Stimulated activated memory B cell treated with anti-CD40 and anti-IgM and Interleukin-4, amounts not matched to agents 10 μg/mL and 1 μg/mL and 100 μg/mL, for 72 hours (primary cell): ENCODE results near the gene ACTG2.
"Not testable (repeated sequence)": the region's sequence is repeated elsewhere in the genome, so short reads cannot be mapped to it uniquely, and the experiment has no call there.

Experiments used
- ATAC-seq: fragments of 150-1000 bp; cut with Tn5 transposase; 2 replicates; pipeline ENCODE4 v1.10.0; 2021
- H3K27ac Mint-ChIP-seq: one replicate; pipeline ENCODE4 v1.8.0; 2022; ENCODE audit warnings: mild to moderate bottlenecking, mixed read lengths
- H3K27me3 Mint-ChIP-seq: one replicate; pipeline ENCODE4 v1.8.0; 2022; ENCODE audit warnings: mixed read lengths
- H3K36me3 Mint-ChIP-seq: one replicate; pipeline ENCODE4 v1.8.0; 2022; ENCODE audit warnings: mixed read lengths
- H3K4me1 Mint-ChIP-seq: one replicate; pipeline ENCODE4 v1.8.0; 2022; ENCODE audit warnings: mixed read lengths
- H3K4me3 Mint-ChIP-seq: one replicate; pipeline ENCODE4 v1.8.0; 2022; ENCODE audit warnings: mild to moderate bottlenecking, moderate library complexity, mixed read lengths
- H3K9me3 Mint-ChIP-seq: one replicate; pipeline ENCODE4 v1.8.0; 2022; ENCODE audit warnings: mixed read lengths

ACTG2 gene

DNA sequence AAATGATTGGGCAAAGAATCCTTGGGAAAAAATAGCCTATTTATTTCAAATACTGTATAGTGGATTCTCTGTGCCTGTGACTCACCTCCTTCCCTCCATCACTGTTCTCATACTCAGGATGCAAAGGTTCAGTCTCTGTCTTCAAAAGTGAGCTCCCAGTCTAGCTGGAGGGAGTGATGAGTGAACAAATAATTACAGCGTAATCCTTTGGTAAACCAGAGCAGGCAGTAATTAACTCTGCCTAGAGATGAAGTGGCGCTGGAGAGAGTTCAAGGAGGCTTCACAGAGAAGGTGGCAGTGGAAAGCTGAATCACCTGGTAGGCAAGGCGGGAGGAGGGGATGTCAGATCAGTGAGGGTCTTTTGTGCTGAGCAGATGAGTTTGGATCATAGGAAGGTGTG lies 40.4 kb downstream of the ACTG2 start:
- peaks cover 68% of the 10 kb centered on the region for H3K4me1 Mint-ChIP-seq
- ATAC-seq, result no peak
- H3K9me3 Mint-ChIP-seq, result no peaks in the 10 kb centered on the region
- peaks cover 69% of the 10 kb centered on the region for H3K36me3 Mint-ChIP-seq
- H3K27ac Mint-ChIP-seq, result no peak overlapping the region
- H3K4me3 Mint-ChIP-seq, result no peak overlapping the region
- no peaks in the 10 kb centered on the region for H3K27me3 Mint-ChIP-seq

DNA sequence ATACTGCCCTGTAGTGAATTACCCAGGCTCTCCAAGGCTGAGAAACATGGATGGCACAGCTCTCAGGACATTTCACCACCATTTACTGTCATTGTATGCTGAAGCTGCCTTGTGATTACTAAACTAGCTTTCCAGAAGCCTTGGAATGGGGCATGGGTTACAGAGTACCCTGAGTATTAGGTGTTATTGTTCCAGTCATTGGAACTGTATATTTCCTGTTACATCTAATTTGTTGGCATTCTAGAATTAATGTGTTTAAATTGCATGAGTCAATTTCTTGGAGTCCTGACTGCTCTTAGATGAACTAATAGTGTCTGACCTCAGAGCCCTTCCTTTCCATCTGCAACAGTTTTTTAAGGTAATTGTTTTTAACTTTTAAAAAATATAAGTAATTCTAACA lies 42.8 kb downstream of the ACTG2 start:
- H3K36me3 Mint-ChIP-seq, result peaks cover 60% of the 10 kb centered on the region
- H3K4me3 Mint-ChIP-seq, result no peak overlapping the region
- peak overlapping the region; percentile 65 for H3K27ac Mint-ChIP-seq
- peaks cover 55% of the 10 kb centered on the region for H3K4me1 Mint-ChIP-seq
- no peak for ATAC-seq
- H3K9me3 Mint-ChIP-seq, result no peaks in the 10 kb centered on the region
- no peaks in the 10 kb centered on the region for H3K27me3 Mint-ChIP-seq

- ATAC-seq, result no peak
- Mint-ChIP-seq H3K36me3 (peaks cover 51% of the 10 kb centered on the region), H3K4me3 (no peak overlapping the region), H3K9me3 (no peaks in the 10 kb centered on the region), H3K27ac (no peak overlapping the region), H3K4me1 (peaks cover 46% of the 10 kb centered on the region), H3K27me3 (no peaks in the 10 kb centered on the region)
These were observed 44.5 kb downstream of the ACTG2 start for GRCh38 chr2:73937103-73937885.

DNA sequence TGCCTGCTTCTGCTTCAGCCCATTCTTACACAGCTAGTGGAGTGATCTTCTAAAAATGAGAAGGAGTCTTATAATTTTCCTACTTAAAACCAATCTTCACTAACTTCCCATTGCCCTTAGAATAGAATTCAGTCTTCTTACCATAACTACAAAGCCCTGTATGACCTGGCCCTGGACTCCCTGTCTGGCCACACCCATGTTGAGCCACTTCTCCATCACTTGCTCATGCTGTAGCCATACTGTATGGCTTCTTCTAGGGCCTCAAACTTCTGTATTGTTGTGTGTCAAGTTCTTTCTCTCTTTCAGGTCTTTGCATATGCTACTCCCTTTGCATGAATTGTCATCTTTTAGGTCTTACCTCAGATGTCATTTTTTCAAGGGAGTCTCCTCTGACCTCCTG lies 45.1 kb downstream of the ACTG2 start:
- no peak for ATAC-seq
- Mint-ChIP-seq H3K4me1 (peaks cover 48% of the 10 kb centered on the region), H3K9me3 (no peaks in the 10 kb centered on the region)

GRCh38 chr2:73938718-73939352 lies 46.0 kb downstream of the ACTG2 start:
- no peak overlapping the region for H3K27ac Mint-ChIP-seq
- H3K4me1 Mint-ChIP-seq, result peaks cover 47% of the 10 kb centered on the region
- peaks cover 42% of the 10 kb centered on the region for H3K36me3 Mint-ChIP-seq

More for the DNA sequence above, 45.1 kb downstream of the ACTG2 start:
- Mint-ChIP-seq H3K36me3 (peaks cover 50% of the 10 kb centered on the region), H3K27ac (no peak overlapping the region), H3K4me3 (no peak overlapping the region), H3K27me3 (no peaks in the 10 kb centered on the region)

DNA sequence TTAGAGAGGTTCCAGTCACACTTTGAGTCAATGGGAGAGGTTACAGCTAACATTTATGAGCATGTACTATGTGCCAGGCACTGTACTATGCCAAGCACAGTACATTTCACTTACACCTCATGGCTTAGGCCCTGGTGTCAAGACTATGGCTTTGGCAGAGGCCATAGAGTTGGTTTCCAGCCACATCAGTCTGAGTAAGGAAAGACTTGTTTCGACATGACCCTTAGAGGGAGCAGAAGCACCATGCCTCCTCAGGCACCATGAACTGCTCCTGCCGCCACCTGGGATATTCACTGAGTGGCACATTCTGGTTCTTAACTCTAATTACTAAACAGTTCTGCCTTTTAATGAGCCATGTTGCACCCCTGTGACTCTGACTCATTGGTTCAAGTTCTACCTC lies 46.6 kb downstream of the ACTG2 start:
- no peak for ATAC-seq

More at GRCh38 chr2:73938718-73939352, 46.0 kb downstream of the ACTG2 start:
- Mint-ChIP-seq H3K4me3 (no peak overlapping the region), H3K27me3 (no peaks in the 10 kb centered on the region), H3K9me3 (no peaks in the 10 kb centered on the region)
- ATAC-seq, result no peak

GRCh38 chr2:73940066-73940465 lies 47.3 kb downstream of the ACTG2 start:
- not testable (repeated sequence) for H3K27ac Mint-ChIP-seq, H3K4me3 Mint-ChIP-seq, ATAC-seq, H3K9me3 Mint-ChIP-seq, H3K27me3 Mint-ChIP-seq
- peaks cover 58% of the 10 kb centered on the region for H3K4me1 Mint-ChIP-seq
- peaks cover 46% of the 10 kb centered on the region for H3K36me3 Mint-ChIP-seq

More for the DNA sequence above, 46.6 kb downstream of the ACTG2 start:
- Mint-ChIP-seq H3K27ac (no peak overlapping the region), H3K36me3 (peaks cover 40% of the 10 kb centered on the region), H3K27me3 (no peaks in the 10 kb centered on the region), H3K4me1 (peaks cover 51% of the 10 kb centered on the region), H3K4me3 (no peak overlapping the region), H3K9me3 (no peaks in the 10 kb centered on the region)

GRCh38 chr2:73942664-73943063 lies 49.9 kb downstream of the ACTG2 start:
- Mint-ChIP-seq H3K36me3 (peaks cover 43% of the 10 kb centered on the region), H3K9me3 (no peaks in the 10 kb centered on the region), H3K4me3 (no peak overlapping the region), H3K27ac (no peak overlapping the region), H3K4me1 (peaks cover 49% of the 10 kb centered on the region), H3K27me3 (no peaks in the 10 kb centered on the region)
- no peak for ATAC-seq

DNA sequence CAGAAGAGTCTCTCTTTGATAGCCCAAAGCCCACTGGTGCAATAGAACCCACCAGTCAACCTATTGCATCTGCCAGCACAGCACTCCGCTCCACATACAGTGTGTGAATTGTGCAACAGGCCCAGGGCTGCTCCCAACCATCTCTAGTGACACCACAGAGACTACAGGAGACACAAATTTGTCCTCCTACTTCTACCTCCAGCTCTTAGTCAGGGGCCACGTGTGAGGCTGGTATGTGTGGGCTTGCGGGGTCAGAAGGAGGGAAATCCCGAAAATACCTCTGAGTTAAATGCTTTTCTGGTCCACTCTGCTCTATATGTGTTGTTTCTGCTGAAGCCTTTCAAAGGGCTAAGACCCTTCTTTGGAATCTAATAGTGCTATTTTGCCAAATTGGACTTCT lies 51.9 kb downstream of the ACTG2 start:
- Mint-ChIP-seq H3K27ac (peak overlapping the region; percentile 57), H3K4me3 (no peak overlapping the region), H3K36me3 (peaks cover 45% of the 10 kb centered on the region), H3K9me3 (no peaks in the 10 kb centered on the region), H3K4me1 (peaks cover 55% of the 10 kb centered on the region), H3K27me3 (no peaks in the 10 kb centered on the region)
- peak; percentile 76 for ATAC-seq

DNA sequence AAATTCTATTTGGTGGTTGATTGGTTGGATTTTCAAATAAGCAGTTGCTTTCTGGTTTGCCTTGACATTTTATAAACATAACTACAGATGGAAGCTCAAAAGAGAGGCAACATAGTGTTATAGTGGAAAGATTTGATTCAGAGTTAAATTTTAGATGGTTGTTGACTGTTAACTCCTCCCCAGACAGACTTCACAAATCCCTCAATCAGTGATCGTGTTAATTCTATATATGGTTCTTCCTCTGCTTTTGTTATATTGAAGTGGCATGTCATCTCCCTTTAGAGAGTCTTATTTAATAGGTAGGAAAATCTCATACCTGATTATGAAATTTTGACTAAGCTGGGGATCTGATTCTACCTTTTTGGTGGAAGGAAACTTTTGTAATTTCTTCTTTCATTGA lies 53.4 kb downstream of the ACTG2 start:
- H3K4me3 Mint-ChIP-seq, result no peak overlapping the region
- peaks cover 49% of the 10 kb centered on the region for H3K36me3 Mint-ChIP-seq
- H3K4me1 Mint-ChIP-seq, result peaks cover 62% of the 10 kb centered on the region
- H3K9me3 Mint-ChIP-seq, result no peaks in the 10 kb centered on the region
- H3K27me3 Mint-ChIP-seq, result no peaks in the 10 kb centered on the region
- H3K27ac Mint-ChIP-seq, result no peak overlapping the region
- no peak for ATAC-seq

DNA sequence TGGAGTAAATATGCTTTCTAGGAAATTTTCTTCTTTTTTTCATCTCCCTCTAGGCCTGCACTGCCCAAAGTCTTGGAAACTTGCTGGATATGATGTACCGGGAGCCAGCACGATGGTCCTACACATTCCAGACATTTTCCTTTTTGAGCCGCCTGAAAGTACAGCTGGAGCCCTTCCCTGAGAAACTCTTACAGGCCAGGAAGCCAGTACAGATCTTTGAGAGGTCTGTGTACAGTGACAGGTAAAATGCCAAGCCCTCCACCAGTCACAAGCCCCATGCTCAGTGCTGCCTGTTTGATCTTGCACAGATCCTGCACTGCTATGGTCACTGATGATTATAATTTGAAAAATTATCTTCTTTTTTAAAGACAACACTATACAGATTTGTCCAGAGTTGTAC lies 53.9 kb downstream of the ACTG2 start:
- no peak overlapping the region for H3K27ac Mint-ChIP-seq
- ATAC-seq, result no peak
- no peak overlapping the region for H3K4me3 Mint-ChIP-seq
- H3K4me1 Mint-ChIP-seq, result peaks cover 62% of the 10 kb centered on the region
- no peaks in the 10 kb centered on the region for H3K27me3 Mint-ChIP-seq
- peaks cover 49% of the 10 kb centered on the region for H3K36me3 Mint-ChIP-seq
- H3K9me3 Mint-ChIP-seq, result no peaks in the 10 kb centered on the region

DNA sequence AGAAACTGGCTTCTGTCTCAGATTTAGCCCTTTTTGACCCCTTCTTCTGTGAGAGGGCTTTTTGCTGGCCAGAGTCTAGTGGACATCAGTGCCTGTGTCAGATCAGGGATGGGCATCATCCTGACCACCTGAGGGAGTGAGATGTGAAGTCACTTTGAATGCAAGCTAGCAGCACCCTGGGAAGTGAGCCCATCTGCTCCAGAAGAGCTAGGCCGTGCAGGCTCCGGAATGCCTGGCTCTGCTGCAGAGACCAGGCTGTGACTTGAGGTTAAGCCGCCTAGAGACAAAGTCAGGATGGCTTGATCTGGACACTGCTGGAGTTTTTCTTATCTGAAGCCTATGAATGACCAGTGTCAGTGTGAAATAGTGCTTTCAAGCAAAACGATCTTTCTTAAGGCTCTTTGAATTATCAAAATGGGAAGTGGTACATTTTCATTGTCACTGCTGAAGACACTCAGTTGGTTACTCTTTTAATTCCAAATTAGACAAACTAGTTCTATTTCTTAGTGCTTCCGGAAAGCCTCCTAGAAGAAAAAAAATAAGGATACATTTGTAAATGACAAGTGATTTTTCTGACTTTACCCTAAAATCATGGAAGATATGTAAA lies 54.7 kb downstream of the ACTG2 start:
- Mint-ChIP-seq H3K9me3 (no peaks in the 10 kb centered on the region), H3K36me3 (peaks cover 55% of the 10 kb centered on the region), H3K27me3 (no peaks in the 10 kb centered on the region), H3K4me1 (peaks cover 67% of the 10 kb centered on the region), H3K27ac (no peak overlapping the region), H3K4me3 (no peak overlapping the region)
- no peak for ATAC-seq

DNA sequence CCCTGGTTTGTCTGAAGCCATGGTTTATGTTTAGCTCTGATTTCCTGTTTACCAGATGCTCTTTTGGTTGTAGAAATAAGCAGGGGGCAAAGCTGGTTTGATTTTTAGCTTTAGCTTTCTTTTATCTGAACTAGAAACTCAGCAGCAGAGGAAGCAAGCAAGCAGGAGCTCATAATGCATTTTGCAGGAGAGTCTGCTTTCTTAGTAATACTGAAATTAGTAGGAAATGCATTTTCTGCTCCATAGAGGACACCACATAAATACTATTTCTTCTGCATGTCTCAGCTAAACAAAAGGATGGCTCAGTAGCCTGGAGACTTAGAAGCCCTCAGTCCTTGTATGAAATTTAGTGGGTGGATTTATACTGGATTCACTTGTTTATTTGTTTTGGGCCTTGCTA lies 57.0 kb downstream of the ACTG2 start:
- Mint-ChIP-seq H3K4me3 (no peak overlapping the region), H3K36me3 (peaks cover 62% of the 10 kb centered on the region), H3K9me3 (no peaks in the 10 kb centered on the region), H3K27me3 (no peaks in the 10 kb centered on the region), H3K4me1 (peaks cover 53% of the 10 kb centered on the region), H3K27ac (peak overlapping the region; percentile 40)
- ATAC-seq, result no peak

GRCh38 chr2:73952499-73953446 lies 60.0 kb downstream of the ACTG2 start:
- peak overlapping the region; percentile 40 for H3K27ac Mint-ChIP-seq
- H3K9me3 Mint-ChIP-seq, result no peaks in the 10 kb centered on the region
- H3K4me3 Mint-ChIP-seq, result no peak overlapping the region
- H3K27me3 Mint-ChIP-seq, result no peaks in the 10 kb centered on the region
- H3K4me1 Mint-ChIP-seq, result peaks cover 38% of the 10 kb centered on the region
- peaks cover 70% of the 10 kb centered on the region for H3K36me3 Mint-ChIP-seq
- no peak for ATAC-seq
